ENCODE data around the gene KRTAP9-3.
"Not testable (repeated sequence)": the region's sequence is repeated elsewhere in the genome, so short reads cannot be mapped to it uniquely, and the experiment has no call there.

KRTAP9-3 gene

GRCh38 chr17:41256291-41256685 lies 24.0 kb downstream of the KRTAP9-3 start:
- no peak for DNase-seq (ENCODE audit: insufficient read length, low spot score)
- no peak for TF ChIP-seq CTCF (IDR thresholded peaks at IDR 0.05; ENCODE audit: insufficient read depth, missing control alignments)
- FAIRE-seq = no peak

- DNase-seq (ENCODE audit: insufficient read length, low spot score) (no peak), FAIRE-seq (no peak)
- no peak for TF ChIP-seq CTCF (IDR thresholded peaks at IDR 0.05; ENCODE audit: insufficient read depth, missing control alignments)
These were observed 26.2 kb downstream of the KRTAP9-3 start for GRCh38 chr17:41258406-41258805.

DNA sequence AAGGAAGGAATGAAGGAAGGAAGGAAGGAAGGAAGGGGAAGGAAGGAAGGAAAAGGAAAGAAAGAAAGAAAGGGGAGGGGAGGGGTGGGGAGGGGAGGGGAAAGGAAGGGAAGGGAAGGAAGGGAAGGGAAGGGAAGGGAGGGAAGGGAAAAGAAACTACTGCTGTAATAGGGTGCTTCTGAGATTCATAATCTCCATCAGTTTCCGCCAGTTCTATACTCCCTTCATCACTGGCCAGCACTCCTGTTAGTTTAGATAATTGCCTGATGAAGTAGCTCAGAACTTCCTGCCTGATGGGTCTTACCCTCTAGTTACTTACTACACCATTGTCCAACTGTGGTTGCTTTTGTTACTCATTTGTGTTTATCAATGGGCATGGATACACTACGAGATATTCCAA lies 31.0 kb downstream of the KRTAP9-3 start:
- FAIRE-seq (no peak), DNase-seq (ENCODE audit: insufficient read length, low spot score) (no peak)
- no peak for TF ChIP-seq CTCF (IDR thresholded peaks at IDR 0.05; ENCODE audit: insufficient read depth, missing control alignments)

DNA sequence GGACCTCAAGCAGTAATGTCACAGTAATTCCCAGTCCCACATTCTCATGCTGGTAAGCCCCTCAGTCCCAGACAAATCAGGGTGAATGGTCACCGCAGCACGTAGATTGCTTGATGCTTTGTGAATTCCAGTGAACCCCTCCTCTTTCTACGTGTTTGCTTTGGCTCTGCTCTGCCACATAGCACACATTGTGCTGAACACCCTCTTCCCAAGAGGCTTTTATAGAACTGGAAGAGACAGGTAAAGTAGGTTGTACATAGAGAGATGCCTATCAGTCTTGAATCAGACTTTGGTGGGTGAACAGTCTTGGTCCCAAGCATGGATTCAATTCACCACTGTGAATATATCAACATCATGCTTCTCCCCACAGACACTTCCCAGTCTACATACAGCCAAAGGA lies 32.4 kb downstream of the KRTAP9-3 start:
- FAIRE-seq = no peak
- DNase-seq (ENCODE audit: insufficient read length, low spot score) = no peak
- TF ChIP-seq CTCF (IDR thresholded peaks at IDR 0.05; ENCODE audit: insufficient read depth, missing control alignments) = no peak

DNA sequence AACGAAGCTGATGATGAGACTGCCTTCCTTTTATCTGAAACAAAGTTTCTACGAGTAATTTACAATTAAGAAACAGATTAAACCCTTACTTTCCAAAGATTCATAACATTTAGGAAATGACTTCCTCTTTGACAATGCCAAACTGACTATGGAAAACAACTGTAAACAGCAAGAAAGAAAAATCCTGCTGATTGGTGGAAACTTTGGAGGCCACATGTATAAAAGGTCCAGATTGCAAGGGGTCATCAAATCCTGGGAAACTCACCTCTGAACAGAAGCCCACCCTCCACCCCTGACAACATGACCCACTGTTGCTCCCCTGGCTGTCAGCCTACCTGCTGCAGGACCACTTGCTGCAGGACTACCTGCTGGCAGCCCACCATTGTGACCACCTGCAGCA lies 32.8 kb downstream of the KRTAP9-3 start, which contains the start of gene KRTAP9-6:
KRTAP9-6 (plus strand) TSS at position 301 of the 400 bp plus-strand sequence; CDS start at position 301, 0 bp downstream.
- no peak for DNase-seq (ENCODE audit: insufficient read length, low spot score)
- TF ChIP-seq CTCF (IDR thresholded peaks at IDR 0.05; ENCODE audit: insufficient read depth, missing control alignments) = no peak
- no peak for FAIRE-seq

- no peak for TF ChIP-seq CTCF (IDR thresholded peaks at IDR 0.05; ENCODE audit: insufficient read depth, missing control alignments)
- FAIRE-seq = no peak
- no peak for DNase-seq (ENCODE audit: insufficient read length, low spot score)
These were observed 35.5 kb downstream of the KRTAP9-3 start for GRCh38 chr17:41267711-41268110.

DNA sequence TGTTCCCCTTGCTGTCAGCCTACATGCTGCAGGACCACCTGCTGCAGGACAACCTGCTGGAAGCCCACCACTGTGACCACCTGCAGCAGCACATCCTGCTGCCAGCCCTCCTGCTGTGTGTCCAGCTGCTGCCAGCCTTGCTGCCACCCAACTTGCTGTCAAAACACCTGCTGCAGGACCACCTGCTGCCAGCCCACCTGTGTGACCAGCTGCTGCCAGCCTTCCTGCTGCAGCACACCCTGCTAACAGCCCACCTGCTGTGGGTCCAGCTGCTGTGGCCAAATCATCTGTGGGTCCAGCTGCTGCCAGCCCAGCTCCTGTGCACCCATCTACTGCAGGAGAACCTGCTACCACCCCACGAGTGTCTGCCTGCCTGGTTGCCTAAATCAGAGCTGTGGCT lies 39.1 kb downstream of the KRTAP9-3 start:
- not testable (repeated sequence) for DNase-seq (ENCODE audit: insufficient read length, low spot score); FAIRE-seq

DNA sequence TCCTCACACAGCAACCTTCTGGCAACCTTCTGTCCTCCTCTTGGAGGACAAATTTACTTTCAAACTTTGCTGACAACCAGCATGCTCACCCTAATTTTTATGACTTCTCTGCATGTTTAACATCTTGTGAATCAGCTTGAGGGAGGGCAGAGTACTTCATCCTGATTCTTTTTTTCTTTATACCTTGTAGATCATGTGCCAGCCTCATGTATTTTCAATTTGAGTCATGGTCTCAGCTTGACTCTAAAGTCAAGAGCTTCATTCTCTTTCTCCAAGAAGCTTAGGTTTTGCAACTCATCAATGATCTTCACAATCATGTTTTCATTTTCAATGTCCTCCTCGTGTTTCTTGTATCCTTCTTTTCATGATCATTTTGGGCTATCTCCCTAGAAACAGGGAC lies 39.6 kb downstream of the KRTAP9-3 start:
- no peak for TF ChIP-seq CTCF (IDR thresholded peaks at IDR 0.05; ENCODE audit: insufficient read depth, missing control alignments)
- DNase-seq (ENCODE audit: insufficient read length, low spot score) (no peak), FAIRE-seq (no peak)

DNA sequence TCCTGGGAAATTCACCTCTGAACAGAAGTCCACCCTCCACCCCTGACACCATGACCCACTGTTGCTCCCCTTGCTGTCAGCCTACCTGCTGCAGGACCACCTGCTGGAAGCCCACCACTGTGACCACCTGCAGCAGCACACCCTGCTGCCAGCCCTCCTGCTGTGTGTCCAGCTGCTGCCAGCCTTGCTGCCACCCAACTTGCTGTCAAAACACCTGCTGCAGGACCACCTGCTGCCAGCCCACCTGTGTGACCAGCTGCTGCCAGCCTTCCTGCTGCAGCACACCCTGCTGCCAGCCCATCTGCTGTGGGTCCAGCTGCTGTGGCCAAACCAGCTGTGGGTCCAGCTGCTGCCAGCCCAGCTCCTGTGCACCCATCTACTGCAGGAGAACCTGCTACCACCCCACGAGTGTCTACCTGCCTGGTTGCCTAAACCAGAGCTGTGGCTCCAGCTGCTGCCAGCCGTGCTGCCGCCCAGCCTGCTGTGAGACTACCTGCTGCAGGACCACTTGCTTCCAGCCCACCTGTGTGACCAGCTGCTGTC lies 43.5 kb downstream of the KRTAP9-3 start, which contains the start of gene KRTAP9-7:
KRTAP9-7 (plus strand) TSS at position 51 of the 543 bp plus-strand sequence; CDS start at position 51, 0 bp downstream.
- not testable (repeated sequence) for DNase-seq (ENCODE audit: insufficient read length, low spot score)

More for the DNA sequence above, 43.5 kb downstream of the KRTAP9-3 start, which contains the start of gene KRTAP9-7:
- FAIRE-seq = not testable (repeated sequence)

Measured in D721Med (cell line).